AG20443 (cell line): ENCODE results near the gene DOCK11.
A peak's percentile ranks its signal among the peaks of the same experiment; 100 is the strongest.
"Not testable (repeated sequence)": the region's sequence is repeated elsewhere in the genome, so short reads cannot be mapped to it uniquely, and the experiment has no call there.

Experiments used
- DNase-seq: peaks from one replicate; pipeline ENCODE4 v3.0.0; 2012; ENCODE audit warnings: low spot score, mixed read lengths

DOCK11 gene

DNA sequence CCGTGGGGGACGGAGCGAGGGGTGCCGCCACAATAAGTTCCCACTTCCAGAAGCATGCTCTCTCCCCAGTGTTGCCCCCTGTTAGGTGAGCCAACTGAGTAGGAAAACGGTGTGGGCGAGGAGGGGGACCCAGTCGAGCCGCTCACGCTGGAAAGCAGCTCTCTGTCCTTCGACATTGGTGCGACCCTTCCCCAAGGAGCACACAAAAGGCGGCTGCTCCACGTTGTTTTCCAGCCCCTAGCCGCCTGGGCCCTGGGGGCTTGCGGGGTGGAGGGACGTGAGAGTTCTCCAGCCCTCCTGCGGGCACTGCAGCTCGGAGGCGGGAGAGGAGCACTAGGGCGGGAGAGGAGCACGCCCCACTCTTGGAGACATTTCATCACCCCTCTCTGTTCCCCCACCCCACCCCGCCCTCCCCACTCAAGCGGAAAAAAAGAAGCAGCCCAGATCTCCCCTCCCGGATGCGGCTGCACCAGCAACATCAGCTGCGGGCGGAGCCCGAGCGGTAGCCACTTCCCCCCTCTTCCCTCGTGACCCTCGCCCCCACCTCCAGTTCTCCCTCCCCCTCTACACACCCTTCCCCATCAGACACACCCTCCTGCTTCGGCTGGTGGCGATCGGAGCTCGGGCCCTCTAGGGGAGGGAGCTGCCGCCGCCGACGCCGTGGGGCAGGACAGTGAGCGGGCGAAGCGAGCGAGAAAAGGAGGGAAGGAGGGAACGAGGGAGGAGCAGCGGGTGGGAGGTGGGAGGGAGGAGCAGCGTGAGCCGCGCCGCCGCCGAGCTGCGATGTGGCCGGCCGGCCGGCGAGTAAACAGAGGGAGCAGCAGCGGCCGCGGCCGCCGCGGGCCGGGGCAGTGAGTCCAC lies at the start of gene DOCK11:
Gene DOCK11, plus strand, starts transcription at position 755 of the 861 bp plus-strand sequence. CDS start 157 bp downstream, outside the sequence.
- peak; percentile 82 for DNase-seq

- DNase-seq, result peak; percentile 14
Measured at GRCh38 chrX:118448273-118448783, 47.3 kb upstream of the DOCK11 start.

DNA sequence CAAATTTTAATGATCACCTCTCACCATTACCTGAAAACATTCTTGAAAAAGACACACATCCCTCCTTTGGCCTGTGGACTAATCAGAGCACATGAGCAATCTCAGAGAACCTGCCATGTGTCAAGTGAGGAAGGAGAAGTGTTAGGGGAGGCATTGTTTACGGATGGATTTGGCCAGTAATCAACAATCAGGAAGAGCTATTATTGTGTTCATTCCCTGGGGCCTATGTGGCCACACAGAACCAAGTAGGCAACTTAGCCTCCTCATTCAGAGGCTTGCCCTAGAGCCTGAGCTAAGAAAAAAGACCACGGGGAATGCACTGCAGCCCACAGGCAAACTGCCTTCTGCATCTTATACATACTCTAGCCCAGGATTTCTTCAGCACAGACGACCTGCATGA lies 40.6 kb upstream of the DOCK11 start:
- no peak for DNase-seq

- DNase-seq, result peak; percentile 38
Measured at GRCh38 chrX:118459494-118459893, 36.1 kb upstream of the DOCK11 start.

- DNase-seq, result no peak
Measured at GRCh38 chrX:118464501-118464900, 31.1 kb upstream of the DOCK11 start.

- DNase-seq, result no peak
Measured at GRCh38 chrX:118468122-118468521, 27.5 kb upstream of the DOCK11 start.

GRCh38 chrX:118470721-118471347 lies 24.8 kb upstream of the DOCK11 start:
- not testable (repeated sequence) for DNase-seq

DNA sequence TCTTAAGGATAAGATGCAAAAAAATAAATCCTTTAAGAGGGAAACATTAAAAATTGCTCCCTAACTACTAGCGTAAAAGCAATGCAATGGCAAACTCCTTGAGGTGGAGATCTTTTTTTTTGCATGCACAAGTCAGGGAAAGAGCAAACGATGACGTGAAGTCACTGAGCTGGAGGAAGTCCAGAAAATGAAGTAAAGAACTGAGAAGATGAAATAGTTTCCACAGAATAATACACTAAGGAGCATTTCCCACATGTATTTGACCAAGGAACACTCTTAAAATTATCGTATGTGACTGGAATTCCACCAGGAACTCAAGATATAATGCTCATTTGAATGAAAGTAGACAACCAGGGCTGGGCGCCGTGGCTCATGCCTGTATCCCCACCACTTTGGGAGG lies 21.0 kb upstream of the DOCK11 start:
- DNase-seq, result peak; percentile 8

GRCh38 chrX:118475903-118476302 lies 19.7 kb upstream of the DOCK11 start:
- DNase-seq, result peak; percentile 5

DNA sequence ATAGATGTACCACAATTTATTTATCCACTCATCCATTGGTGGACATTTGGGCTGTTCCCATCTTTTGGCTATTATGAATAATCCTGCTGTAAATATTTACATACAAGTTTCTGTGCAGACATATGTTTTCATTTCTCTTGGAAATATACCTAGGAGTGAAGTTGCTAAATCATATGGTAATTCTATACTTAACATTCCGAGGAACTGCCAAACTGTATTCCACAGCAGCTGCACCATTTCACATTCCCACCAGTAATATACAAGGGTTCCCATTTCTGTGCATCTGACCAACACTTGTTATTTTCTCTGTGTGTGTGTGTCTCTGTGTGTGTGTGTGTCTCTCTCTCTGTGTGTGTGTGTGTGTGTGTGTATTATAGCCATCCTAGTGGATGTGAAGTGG lies 15.4 kb upstream of the DOCK11 start:
- no peak for DNase-seq

DNA sequence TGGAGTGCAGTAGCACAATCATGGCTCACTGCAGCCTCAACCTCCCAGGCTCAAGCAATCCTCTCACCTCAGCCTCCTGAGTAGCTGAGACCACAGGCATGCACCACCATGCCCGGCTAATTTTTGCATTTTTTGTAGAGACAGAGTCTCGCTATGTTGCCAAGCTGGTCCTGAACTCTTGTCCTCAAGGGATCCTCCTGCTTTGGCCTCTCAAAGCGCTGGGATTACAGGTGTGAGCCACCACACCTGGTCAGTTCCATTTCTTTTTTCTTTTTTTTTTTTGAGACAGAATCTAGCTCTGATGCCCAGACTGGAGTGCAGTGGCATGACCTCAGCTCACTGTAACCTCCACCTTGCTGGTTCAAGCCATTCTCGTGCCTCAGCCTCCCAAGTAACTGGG lies 13.2 kb upstream of the DOCK11 start:
- DNase-seq, result not testable (repeated sequence)

DNA sequence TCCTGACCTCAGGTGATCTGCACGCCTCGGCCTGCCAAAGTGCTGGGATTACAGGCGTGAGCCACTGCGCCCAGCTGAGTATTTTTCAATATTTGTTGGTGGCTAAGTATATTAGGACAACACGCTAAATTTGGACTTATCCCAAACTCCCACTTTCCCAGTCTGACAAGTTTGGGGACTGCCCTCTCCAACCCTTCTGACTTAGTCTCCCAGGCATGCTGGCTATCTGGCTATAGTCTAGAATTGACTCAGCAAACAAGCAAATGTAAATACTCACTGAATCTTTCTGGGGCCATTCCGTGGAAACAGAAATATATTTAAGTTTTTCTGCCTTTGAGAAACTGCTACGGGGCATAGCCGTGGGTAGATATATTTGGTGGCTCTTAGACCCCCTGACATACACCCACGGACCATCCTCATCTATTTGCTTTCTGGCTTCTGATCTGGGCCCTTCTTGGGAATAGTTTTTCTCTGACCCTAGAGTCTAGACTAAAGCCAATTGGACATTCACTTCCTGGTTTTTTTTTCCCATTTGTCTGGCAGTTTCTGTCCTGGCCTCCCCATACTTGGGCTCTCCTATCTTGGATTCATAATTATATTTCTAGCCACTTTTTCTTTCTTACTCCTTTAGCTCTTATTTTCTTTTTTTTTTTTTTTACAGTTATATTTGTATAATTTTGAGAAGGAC lies 11.3 kb upstream of the DOCK11 start:
- no peak for DNase-seq

GRCh38 chrX:118486693-118487092 lies 8.9 kb upstream of the DOCK11 start:
- not testable (repeated sequence) for DNase-seq

- DNase-seq, result no peak
Measured at GRCh38 chrX:118493016-118493415, 2.6 kb upstream of the DOCK11 start.

GRCh38 chrX:118493653-118494297 lies 1.8 kb upstream of the DOCK11 start:
- no peak for DNase-seq

- DNase-seq, result peak; percentile 19
Measured at GRCh38 chrX:118495958-118496762, 545 bp downstream of the DOCK11 start.

DNA sequence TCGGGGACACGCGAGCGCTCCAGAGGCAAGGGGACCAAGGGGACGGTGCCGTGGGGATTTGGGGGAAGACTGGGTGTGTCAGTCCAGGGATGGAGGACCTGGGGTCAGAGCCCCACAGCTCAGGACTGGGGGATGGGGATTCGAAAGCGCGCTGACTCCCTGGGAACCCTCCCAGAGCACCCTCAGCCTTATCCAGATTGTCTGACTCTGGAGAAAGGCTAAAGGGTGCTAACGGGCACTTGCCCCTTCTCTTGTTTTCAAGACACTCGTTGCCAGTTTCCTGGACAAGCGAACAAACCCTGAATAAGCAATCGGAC lies 1.1 kb downstream of the DOCK11 start:
- no peak for DNase-seq

GRCh38 chrX:118497180-118497818 lies 1.7 kb downstream of the DOCK11 start:
- no peak for DNase-seq

- no peak for DNase-seq
Measured at GRCh38 chrX:118498351-118498750, 2.7 kb downstream of the DOCK11 start.

DNA sequence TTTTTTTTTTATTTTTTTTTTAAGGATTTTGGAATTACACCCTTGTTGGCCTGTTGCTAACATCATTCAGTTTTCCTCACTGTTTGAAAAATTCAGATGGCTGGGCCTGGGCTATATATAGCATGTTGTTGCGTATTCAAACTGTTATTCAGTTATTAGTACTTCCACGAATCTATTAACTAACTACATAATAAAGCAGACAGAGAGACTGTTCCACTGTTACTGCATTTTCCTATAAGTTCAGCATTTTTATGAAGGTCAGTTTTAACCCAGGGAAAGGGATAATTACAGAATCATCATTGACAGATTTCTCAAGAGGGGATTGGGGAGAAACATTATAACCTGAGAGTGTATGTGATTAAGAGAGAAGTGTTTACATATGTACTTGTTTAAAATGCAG lies 3.1 kb downstream of the DOCK11 start:
- no peak for DNase-seq

DNA sequence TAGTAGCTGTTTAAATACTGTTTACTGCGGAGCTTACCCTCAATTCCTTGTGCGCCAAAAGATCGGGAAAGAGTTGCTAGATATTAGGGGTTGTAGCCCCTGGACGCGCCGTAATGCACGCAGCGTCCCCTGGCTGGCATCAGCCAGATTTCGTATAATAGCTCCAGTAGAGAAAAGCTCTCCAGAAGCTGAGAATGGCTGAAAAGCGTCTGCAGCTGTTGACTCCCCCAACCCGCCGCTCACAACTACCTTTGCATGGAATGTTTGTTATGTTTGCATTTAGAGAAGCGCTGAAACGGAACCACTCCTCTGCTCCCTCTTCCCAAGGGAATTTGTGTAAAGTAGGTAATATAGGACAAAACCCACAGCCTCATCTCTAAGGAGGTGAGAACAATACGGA lies 3.7 kb downstream of the DOCK11 start:
- DNase-seq, result no peak
